Umbilical cord (tissue), 2 donors: ENCODE data around the gene ARFRP1. TPM values are rescaled to one million over a fixed set of nuclear protein-coding genes. Genes with fewer than 3 reads are reported as not detected.
"Not testable (repeated sequence)": the region's sequence is repeated elsewhere in the genome, so short reads cannot be mapped to it uniquely, and the experiment has no call there.

ENCODE experiments used
- DNase-seq: peaks from one replicate; pipeline ENCODE4 v3.0.0-alpha.2; 2015; ENCODE audit warnings: low spot score
- total RNA-seq: library from RNA; depleted of rRNA; stranded (reverse); fragments of >200 nt; gene quantifications from one replicate; pipeline ENCODE4 v1.2.3, GENCODE V29; 2014; ENCODE audit warnings: low replicate concordance; ENCODE audit not compliant: insufficient read depth

The ARFRP1 gene
- total RNA-seq, 1 donor from 2014 or later = 38.3 TPM

- DNase-seq = no peak
These were observed 29.7 kb downstream of the ARFRP1 start for GRCh38 chr20:63678071-63678470.

GRCh38 chr20:63675681-63676368 is 32.0 kb downstream of the ARFRP1 start:
- no peak for DNase-seq

GRCh38 chr20:63673951-63674350 is 33.8 kb downstream of the ARFRP1 start:
- no peak for DNase-seq

- no peak for DNase-seq
These were observed 35.1 kb downstream of the ARFRP1 start for GRCh38 chr20:63672666-63673065.

- not testable (repeated sequence) for DNase-seq
These were observed 36.1 kb downstream of the ARFRP1 start for GRCh38 chr20:63671695-63672094.

- DNase-seq = no peak
These were observed 39.4 kb downstream of the ARFRP1 start for GRCh38 chr20:63668351-63668750.

GRCh38 chr20:63667858-63668257 is 39.9 kb downstream of the ARFRP1 start:
- DNase-seq = no peak

GRCh38 chr20:63665708-63666107 is 42.1 kb downstream of the ARFRP1 start:
- DNase-seq = no peak

- DNase-seq = peak; percentile 55
These were observed 42.7 kb downstream of the ARFRP1 start for GRCh38 chr20:63664861-63665594.

- no peak for DNase-seq
These were observed 43.5 kb downstream of the ARFRP1 start for GRCh38 chr20:63664143-63664851.

GRCh38 chr20:63663332-63664066 is 44.3 kb downstream of the ARFRP1 start:
- DNase-seq = no peak

GRCh38 chr20:63662813-63663189 is 45.0 kb downstream of the ARFRP1 start:
- no peak for DNase-seq

- no peak for DNase-seq
These were observed 45.6 kb downstream of the ARFRP1 start for GRCh38 chr20:63661959-63662812.

GRCh38 chr20:63661108-63661507 is 46.7 kb downstream of the ARFRP1 start:
- DNase-seq = no peak

GRCh38 chr20:63660622-63661021 is 47.2 kb downstream of the ARFRP1 start:
- no peak for DNase-seq

- DNase-seq = not testable (repeated sequence)
These were observed 47.6 kb downstream of the ARFRP1 start for GRCh38 chr20:63660174-63660573.

GRCh38 chr20:63659370-63659769 is 48.4 kb downstream of the ARFRP1 start:
- DNase-seq = no peak

- no peak for DNase-seq
These were observed 49.0 kb downstream of the ARFRP1 start for GRCh38 chr20:63658749-63659187.

- peak; percentile 95 for DNase-seq
These were observed 49.6 kb downstream of the ARFRP1 start, which contains the start of gene RTEL1 for GRCh38 chr20:63657937-63658748. RTEL1 (plus strand) TSS chr20:63658312; CDS start chr20:63659403, 1,091 bp downstream.
